ENCODE results near the gene TRIM38.

The TRIM38 gene

DNA sequence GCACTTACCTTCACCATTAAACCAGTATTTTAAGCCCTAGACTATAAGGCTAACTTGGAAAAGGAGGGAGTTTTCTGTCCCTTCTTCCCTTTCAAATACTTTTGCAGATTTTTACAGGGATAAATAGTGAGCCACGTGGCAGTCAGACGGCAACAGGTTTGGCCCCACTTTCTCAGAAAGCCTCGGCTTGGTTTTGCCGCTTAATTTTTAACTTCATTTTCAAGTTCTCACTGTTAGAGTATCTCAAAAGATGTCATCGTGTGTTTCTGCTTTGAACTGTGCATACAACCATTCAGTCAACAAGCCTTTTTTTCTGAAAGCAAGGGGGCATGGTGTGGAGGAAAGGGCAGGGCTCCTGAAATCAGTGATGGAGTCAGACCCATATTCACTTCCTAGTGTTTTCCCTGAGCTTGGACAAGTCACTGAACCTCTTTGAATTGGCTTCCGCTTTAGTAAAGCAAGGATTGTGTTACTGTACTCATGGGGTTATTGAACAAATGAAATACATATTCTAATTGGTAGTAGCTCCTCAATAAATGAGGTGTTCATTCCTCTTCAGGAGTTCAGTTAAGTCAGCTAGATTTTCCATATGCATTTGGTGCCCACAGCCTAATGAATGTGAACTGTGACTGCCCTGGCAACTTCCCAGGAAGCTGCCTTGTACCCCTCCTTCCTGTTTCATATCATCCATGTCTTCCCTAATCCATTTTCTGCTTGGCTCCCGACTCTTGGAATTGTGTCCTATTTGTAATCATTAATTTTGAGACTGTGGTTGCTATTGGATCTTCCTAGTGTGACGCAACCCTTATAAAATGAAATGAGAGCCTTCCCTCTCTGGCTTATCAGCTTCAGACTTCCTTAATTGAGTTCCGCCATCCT, 31.8 kb upstream of the TRIM38 start, which contains the start of gene SLC17A2:
Gene SLC17A2, minus strand, starts transcription at position 160 of the 879 bp plus-strand sequence. CDS start 4,895 bp downstream, outside the sequence.
- TF ChIP-seq ZFX (IDR thresholded peaks at IDR 0.05) (no peak), CTCF (conservative IDR thresholded peaks at IDR 0.05) (no peak)
- no peak within 1 kb of the TSS; the same call in 1 of the 2 replicates for H3K27ac ChIP-seq

- TF ChIP-seq CTCF (conservative IDR thresholded peaks at IDR 0.05) (no peak), ZFX (IDR thresholded peaks at IDR 0.05) (no peak)
- no peak overlapping the region for H3K27ac ChIP-seq
These were observed 31.2 kb upstream of the TRIM38 start for GRCh38 chr6:25931411-25931709.

DNA sequence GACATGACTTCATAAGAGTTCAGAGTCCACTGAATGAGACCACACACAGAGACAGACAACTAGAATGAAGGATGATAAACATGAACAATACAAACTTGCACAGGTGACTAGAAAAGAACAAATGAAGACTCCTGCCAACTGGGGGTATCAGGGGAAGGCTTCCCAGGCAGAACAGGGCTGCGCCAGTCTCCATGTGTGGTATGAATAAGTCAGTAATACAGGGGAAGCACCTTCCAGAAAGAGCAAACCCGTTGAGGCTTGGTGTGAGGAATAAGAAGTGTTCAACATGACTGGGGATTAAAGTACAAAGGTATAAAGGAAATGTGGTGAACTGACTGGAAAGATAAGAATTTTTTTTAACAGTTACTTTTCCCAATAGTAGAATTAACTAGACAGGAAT, 28.4 kb upstream of the TRIM38 start:
- no peak for TF ChIP-seq ZFX (IDR thresholded peaks at IDR 0.05)
- TF ChIP-seq CTCF (conservative IDR thresholded peaks at IDR 0.05): no peak
- no peak overlapping the region for H3K27ac ChIP-seq

GRCh38 chr6:25934735-25935313, 27.8 kb upstream of the TRIM38 start:
- TF ChIP-seq CTCF (conservative IDR thresholded peaks at IDR 0.05) (no peak), ZFX (IDR thresholded peaks at IDR 0.05) (no peak)
- no peak overlapping the region for H3K27ac ChIP-seq

DNA sequence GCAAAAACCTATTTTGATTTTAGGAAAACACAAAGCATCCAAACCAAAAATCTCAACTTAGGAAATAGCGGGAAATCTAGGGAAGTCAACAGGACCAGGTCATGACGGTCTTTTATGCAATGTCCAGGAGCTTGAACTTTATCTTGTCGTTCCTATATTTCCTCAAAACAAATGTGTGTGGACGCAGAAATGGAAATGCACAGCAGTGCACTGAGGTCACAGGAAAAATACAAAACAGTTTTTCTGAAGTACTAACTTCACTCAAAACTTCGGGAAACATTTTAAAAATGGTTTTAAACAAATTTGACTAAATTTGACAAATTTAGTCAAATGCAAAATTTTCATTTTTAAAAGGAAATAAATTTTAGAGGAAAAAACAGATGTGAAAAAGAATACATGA, 26.6 kb upstream of the TRIM38 start:
- TF ChIP-seq CTCF (conservative IDR thresholded peaks at IDR 0.05) (no peak), ZFX (IDR thresholded peaks at IDR 0.05) (no peak)
- no peak overlapping the region for H3K27ac ChIP-seq

GRCh38 chr6:25939593-25939992, 23.0 kb upstream of the TRIM38 start:
- TF ChIP-seq ZFX (IDR thresholded peaks at IDR 0.05): no peak
- TF ChIP-seq CTCF (conservative IDR thresholded peaks at IDR 0.05): no peak
- H3K27ac ChIP-seq: no peak overlapping the region

DNA sequence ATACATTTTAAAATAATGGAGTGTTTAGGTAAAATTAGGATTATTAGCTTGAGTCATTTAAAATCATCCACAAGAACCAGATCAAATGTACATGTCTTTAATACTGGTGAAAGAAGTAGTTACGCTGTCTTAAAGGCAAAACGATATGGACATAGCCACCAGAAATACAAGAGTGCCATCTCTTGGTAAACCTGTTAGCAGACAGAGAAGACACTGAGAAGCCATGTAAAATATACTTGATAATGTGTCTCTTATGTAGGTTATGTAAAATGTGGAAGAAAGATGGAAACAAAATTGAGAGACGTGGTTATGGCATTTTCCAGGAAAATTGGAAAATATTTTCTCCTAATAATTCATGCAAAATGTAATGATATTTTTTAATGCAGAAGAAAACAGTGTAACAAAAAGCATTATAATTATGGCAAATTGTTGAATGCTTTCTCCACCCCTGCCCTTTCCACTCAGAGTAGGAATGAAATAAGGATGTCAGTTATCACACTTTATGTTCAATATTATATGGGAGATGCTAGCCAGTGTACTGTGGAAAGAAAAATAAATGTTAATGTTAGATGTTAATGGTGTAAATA, 19.9 kb upstream of the TRIM38 start:
- H3K27ac ChIP-seq: no peak overlapping the region
- no peak for TF ChIP-seq ZFX (IDR thresholded peaks at IDR 0.05)
- TF ChIP-seq CTCF (conservative IDR thresholded peaks at IDR 0.05): peak; percentile 87

Measured in C4-2B (cell line).